Mammary epithelial cell (primary cell): ENCODE measurements around the gene FAM234B.

Source experiments
- CTCF ChIP-seq, 2 donors: IDR thresholded peaks in 1 of 2; conservative IDR thresholded peaks in 1 of 2; 2 replicates each; pipeline ENCODE4 v1.5.1; 2011 to 2012; ENCODE audit warnings: inconsistent platforms in 2 of 2, low read length in 2 of 2, mild to moderate bottlenecking in 2 of 2, control low read depth in 1 of 2, low read depth in 1 of 2; ENCODE audit not compliant: insufficient read depth in 1 of 2; ENCODE audit errors: extremely low read depth in 1 of 2
- EZH2 ChIP-seq: IDR thresholded peaks from 2 replicates; pipeline ENCODE4 v1.6.1; 2012; ENCODE audit warnings: low read length, inconsistent platforms, borderline replicate concordance

- TF ChIP-seq EZH2 (no peak), CTCF (conservative IDR thresholded peaks at IDR 0.05 in 1 of 2, IDR thresholded peaks at IDR 0.05 in 1 of 2; ENCODE audit: extremely low read depth in 1 of 2, insufficient read depth in 1 of 2, low read depth in 1 of 2, low read length in 2 of 2) (no peak)
These were observed 68.8 kb downstream of the FAM234B start for GRCh38 chr12:13112968-13113367.
